ENCODE data around the gene FDX2. TPM values are rescaled to one million over a fixed set of nuclear protein-coding genes. Genes with fewer than 3 reads are reported as not detected.

The FDX2 gene
- total RNA-seq, 1 experiment from 2014 or later = 64.5 TPM

DNA sequence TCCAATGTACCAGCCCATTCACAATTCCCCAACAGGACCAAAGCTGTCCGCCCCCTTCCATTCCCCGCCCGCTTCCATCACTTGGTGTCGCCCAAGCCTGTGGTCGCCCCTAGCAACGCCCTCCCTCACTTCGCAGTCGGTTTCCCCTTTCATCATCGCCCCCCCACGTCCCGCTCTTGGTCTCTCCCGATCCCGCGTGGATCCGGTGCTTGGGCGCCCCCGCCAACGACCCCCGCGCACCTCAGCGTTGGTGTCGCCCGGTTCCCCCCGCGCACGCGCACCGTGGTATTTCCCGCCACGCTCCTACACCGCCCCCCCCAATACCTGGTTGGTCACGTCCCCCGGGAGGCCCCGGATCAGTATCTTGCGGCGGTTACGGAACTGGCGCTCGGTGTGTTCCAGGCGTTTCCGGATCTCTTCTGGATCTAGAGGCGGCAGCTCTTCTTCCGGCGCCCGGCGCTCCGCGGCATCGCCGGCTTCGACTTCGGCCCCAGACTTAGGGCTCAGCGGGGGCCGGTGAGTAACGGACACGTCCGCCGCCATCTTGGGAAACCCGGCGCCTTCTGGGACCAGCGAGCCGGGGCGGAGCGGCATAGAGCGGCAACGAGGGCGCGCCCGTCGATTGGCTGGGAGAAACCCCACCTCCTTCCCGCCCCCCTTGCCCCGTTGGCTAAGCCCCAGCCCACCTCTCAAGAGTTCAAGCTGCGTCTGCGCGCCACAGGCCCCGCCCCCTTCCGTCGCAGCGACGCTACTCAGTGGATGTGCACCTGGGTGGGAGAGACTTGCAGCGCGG is 17.3 kb upstream of the FDX2 start, which contains the start of gene RAVER1:
TSS of gene RAVER1 (minus strand) at position 565 of the 793 bp plus-strand sequence. CDS start at position 543, 22 bp downstream.
- DNase-seq (ENCODE audit: low read depth) = peak; percentile 96

DNA sequence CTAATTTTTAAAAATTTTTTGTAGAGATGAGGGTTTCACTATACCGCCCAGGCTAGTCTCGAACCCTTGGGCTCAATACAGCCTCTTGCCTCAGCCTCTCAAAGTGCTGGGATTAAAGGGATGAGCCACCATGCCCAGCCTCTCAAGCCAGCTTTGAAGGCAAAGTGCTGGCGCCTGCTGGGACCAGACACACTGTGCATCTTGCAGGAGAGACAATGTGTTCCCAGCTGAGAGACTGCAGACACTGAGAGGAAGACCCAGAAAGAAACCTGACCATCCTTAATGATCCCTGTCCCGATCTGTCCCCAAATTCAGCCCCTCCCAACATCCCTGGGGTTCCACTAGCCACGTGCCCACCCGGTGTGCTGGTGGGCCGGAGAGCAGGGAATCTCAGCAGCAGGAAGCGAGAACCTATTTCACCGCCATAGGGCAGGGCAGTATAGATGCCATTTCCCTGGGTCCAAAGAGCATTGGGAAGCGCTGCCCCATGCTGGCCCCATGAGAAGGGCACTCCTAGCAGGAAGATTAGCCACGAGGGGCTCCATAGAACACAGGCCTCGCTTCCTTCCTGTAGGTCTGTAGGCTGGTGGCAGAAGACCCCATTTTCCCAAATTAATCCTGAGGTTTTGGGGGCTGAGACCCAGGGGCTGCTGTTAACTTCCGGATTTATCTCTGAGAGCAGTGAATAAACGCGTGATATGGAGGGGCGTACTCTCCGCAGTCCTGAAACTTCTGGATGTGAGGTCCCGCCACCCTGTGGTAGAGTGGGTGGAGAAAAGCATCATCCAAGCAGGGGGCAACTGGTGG is 16.5 kb upstream of the FDX2 start:
- no peak for DNase-seq (ENCODE audit: low read depth)

DNA sequence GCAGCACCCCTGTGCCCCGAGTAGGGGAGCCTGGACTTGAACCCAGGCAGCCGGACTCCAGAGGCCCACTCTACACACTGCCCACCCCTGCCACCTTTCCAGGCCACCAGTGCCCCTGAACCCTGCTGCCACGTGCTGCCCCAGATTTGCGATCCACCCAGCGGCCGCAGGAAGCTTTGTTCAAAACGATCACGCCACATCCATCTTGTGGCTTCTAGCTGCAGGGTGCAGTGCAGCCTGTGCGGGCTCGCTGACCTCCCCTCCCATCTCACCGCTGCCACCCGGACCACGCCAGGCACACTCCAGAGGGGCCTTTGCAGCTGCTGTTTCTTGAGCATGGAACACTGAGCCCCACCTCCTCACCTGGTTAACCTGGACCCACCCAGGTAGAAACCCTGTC is 13.7 kb upstream of the FDX2 start:
- DNase-seq (ENCODE audit: low read depth) = no peak

DNA sequence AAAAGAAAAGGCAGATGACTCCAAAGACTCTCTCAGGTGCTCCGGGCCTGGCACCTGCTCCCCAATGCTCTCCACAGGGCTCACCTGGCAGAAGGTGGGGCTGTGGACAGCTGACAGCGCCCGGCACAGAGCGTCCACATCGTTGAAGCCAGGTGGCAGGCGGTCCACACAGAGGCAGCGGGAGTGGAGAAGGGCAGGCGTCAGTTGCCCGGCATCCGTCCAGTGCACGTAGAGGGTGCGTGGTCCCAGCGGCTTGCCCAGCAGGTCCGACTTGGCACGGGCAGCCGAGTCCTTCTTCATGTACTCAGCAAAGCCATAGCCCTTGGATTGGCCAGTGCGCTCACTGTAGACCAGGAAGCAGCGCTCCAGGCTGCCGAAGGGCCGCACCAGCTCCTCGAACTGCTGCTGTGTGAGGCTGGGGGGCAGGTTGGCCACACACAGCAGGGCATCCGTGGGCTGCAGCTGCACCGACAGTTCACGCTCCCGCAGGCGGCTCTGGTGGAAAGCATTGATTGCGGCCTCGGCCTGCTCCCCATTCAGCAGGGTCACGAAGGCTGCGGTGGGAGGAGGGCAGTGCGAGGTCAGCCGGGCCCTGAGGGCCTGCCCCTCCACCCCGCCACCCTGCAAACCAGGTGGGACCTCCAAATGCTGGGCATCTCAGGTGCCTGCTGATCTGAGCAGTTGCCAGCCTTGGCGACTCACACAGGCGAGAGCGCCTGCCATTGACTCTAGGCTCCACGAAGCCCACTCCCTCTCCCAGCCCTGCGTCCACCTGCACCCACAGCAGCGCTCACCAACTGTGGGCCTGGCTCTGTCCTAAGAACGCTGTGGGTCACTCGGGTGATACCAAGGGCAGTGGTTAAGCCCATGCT is 13.0 kb upstream of the FDX2 start:
- DNase-seq (ENCODE audit: low read depth) = no peak

DNA sequence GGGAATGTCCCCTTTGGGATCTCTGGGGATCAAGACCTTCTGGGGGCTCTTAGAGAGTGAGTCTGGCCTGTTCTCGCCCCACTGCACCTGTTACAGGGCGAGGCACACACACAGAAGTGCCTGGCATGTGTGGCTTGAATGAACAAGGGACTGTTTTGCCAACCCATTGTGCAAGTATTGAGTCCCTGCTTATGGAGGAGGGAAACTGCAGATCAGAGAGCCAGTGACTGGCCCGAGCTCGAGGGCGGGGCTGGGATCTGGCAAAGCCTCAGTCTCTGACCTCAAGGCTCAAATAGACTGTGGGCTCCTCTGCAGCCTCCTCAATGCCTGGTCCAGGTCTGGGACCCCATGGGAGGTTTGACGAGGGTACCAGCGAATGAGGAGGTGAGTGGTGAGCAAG is 12.0 kb upstream of the FDX2 start:
- DNase-seq (ENCODE audit: low read depth) = no peak

DNA sequence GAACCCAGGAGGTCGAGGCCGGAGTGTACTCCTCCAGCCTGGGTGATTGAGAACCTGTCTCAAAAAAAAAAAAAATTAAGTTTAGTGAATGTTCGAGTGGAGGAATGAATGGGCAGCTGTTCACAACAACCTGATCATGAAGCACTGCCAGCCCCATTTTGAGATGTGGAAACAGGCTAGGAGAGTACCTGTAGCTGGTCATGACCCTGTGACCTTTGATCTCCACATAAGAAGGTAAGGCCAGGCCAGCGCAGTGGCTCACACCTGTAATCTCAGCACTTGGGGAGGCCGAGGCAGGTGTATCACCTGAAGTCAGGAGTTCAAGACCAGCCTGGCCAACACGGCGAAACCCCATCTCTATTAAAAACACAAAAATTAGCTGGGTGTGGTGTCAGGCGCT is 9.9 kb upstream of the FDX2 start:
- no peak for DNase-seq (ENCODE audit: low read depth)

DNA sequence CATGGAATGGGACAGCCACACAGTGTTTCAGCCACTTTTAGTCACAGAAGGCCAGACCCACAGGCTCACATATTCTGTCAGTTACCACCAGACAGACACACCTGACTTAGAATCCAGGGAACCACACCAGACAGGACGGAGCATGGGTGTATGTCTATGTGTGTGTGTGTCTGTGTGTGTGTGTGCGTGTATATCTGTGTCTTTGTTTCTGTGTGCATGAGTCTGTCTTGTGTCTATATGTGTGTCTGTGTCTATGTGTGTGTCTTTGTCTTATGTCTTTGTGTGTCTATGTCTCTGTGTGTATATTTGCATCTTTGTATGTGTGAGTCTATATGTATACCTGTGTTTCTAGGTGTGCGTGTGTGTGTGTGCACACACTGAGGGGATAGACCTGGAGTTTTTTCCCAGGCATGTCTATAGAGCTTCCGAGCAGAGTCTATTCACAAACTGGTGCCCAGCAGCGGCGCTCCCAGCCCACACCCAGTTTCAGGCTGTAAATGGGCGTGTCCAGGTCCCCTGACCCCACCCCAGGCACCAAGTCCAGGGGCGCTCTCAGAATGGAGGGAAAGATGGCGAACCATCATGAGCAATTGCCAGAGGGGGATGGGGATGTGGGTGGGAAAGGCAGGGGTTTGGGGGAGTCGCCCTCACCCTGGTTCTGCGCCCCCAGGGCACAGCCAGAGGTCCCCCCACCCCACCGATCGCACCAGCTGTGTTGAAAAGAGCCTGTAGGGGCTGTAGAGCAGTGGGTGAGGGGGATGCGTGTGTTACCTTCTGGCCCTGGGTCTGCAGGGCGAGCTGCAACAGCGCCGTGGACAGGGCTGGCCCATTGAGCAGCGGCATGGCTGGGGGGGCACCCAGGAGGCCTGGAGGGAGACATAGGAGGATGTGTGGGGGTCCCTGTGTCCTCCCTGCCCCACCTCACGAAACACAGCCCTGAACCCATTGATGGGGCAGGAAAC is 6.3 kb upstream of the FDX2 start:
- DNase-seq (ENCODE audit: low read depth) = no peak

DNA sequence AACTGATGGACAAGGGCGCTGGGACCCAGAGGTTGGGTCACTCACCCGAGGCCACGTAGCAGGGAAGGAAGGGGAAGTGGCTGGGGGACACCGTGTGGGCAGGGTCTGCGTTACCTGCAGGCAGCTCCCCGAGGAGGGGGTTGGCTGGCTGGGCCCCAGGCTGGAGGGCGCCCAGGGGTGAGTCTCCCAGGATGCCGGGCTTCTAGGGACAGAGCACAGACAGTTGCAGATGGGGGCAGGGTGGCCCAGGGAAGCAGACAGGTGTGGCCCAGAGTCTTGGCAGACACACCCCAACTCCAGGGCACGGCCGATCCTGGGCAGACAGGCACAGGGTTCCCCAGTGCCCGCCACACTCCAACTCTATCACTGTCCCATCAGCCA is 5.6 kb upstream of the FDX2 start:
- no peak for DNase-seq (ENCODE audit: low read depth)

DNA sequence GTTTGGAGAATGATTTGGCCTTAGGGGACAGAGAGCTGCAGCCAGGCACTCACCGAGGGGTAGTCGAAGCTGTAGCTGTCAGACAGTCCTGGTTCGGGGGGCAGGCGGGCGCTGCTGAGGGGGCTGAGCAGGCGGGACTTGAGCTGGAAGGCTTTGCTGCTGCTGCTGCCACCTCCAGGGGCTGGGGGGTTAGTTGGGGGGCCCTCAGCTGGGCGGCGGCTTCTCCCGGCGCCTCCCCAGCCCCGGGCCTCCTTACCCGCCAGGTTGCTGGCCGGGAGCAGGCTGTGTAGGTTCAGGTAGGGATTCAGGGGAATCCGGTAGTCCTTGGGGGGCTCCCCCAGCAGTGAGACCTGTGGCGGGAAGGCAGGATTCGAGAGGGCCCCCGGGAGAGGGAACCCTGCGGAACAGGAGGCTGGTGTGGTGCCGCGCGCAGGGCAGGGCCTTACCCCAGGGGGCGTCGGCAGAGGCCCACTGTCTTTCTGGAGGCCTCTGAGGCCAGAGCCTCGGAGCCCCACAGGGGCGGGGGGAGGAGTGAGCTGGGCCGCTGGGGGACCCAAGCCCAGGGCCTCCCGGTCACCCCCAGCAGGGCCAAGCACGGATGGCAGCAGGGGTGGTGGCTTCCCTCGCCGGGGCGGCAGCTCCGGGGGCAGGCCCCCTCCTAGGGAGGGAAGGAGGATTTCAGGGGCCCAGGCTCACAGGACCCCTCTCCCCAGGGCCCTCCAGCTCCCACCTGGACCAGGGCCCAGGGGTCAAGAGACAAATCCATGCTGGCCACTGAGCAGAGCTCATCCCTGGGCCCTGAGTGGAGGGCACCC is 5.0 kb upstream of the FDX2 start:
- no peak for DNase-seq (ENCODE audit: low read depth)

DNA sequence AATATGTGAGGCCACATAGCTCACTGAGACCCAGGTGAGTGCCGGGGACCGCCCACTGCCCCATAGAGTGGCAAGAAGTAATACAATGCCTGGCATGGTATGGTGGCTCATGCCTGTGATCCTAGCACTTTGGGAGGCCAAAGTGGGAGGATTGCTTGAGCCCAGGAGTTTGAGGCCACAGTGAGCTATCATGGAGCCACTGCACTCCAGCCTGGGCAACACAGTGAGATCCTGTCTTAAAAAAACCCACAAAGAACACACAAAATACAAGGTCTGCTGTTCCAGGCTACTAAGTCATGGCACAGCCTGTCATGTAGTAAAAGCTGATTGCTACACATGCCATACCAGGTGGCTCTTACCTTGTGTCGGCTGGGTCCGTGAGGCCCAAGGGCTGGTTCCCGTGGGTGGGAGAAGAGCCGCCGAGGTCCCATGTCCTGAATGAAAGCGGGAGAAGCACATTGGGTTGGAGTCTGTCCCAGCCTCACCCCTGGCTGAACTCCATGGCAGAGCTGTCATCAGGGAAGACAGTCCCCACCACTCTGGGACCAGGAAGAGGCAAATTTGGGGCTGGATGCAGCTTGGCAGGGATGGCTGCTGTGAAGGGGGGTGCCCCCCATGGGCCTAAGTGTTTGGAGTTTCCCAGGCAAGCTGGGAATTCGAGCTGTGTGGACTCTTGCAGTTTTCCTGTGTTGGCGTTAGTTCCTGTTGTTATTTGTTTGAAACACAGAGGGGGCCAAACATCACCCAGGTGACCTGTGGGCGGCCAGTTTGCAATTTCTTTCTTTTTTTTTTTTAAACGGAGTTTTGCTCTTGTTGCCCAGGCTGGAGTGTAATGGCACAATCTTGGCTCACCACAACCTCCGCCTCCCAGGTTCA is 3.2 kb upstream of the FDX2 start:
- no peak for DNase-seq (ENCODE audit: low read depth)

DNA sequence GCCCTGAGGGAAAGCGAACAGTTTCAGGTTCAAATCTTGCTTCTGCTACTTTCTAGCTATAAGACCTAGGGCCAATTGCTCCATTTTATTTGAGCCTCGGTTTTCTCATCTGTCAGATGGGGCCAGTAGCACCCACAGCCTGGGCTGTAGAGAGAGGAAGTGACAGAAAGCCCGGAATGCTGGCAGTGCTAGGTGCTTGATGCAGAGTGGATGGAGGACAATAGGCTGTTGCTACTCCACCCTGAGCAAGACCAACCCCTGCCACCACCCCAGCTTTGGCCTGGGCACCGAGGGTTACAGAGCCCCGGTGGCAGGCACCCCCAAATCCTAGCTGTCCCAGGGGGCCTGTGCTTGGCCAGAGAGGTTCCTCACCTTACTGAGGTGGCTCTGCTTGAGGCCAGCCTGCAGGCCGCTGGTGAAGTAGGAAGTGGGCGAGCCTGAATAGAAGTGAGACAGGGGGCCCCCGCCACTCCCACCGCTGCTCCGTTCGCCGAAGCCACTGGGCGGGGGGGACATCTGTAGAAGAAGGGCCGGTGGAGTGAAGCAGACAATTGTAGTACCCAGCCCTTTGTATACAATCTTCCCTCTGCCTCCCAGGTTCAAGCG is 2.1 kb upstream of the FDX2 start:
- DNase-seq (ENCODE audit: low read depth) = no peak

DNA sequence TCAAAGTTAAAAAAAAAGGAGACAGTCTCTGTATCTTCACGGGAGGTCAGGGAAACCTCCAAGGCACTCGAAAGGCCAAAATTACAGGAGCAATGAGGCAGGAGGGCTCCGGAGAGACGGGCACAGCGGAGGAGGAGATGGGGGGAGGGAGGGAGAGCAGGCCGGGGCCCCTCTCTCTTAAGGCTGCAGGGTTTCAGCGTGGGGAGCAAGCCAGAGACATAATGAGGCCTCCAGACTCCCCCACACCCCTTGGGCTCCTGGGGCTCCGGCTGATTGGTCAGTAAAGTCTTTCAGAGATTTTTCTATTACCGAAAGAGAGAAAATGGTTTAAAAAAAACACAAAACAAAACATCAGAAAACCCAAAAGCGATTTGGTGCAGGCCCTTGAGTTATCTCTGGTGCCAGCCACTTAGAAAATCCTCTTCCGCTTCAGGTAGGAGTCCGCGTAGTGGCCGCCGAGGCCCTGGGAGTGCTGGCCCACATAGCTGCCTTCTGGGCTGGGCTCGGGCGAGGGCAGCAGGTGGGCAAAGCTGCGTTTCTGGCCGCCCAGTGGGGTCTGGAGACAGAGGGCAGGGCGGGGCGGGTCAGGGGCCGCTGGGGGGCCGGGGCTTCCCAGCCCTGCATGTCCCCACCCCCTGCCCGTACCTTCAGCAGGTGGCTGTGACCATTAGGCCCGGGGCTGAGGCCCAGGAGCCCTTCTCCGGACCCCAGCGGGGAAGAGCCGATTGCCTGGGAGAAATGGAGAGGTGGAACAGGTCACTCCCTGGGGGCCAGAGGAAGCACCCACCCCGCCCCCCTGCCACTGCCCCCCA is 1.4 kb upstream of the FDX2 start:
- no peak for DNase-seq (ENCODE audit: low read depth)

DNA sequence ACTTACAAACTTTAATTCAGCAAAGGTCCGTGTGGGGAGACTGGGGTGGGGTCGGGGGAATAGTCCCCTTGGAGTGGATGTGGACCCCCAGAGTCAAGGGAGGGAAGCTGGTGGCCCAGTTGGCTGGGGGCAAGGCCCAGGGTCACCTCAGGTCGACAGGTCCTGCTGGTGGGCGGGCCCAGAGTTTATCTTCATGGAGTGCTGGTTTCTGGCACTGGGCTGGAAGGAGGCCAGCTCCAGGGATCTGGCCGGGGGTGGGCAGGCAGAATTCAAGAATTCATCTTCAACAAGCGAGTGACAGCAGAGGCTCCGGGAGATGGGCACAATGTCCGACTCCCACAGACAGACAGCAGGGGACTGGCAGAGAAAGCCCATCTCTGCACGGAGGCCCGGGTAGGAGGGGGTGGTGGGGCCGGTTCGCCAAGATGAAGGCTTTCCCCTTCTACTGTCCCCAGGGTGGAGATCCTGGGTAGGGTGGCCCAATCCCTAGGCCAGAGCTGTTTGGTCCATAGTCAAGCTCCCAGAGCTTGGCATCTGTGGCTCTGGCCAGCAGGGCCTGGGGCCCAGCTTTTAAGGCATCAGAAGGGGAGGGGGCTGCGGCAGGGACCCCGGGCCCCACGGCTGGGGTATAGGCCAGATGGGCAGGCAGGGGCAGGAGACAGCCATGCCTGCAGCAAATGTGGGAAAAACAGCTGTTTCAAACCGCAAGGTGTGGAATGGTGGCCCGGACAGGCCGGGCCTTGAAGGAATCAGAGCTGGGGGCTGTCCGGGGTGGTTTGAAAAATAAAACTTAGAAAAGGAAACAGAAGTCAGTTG is 622 bp upstream of the FDX2 start:
- no peak for DNase-seq (ENCODE audit: low read depth)

DNA sequence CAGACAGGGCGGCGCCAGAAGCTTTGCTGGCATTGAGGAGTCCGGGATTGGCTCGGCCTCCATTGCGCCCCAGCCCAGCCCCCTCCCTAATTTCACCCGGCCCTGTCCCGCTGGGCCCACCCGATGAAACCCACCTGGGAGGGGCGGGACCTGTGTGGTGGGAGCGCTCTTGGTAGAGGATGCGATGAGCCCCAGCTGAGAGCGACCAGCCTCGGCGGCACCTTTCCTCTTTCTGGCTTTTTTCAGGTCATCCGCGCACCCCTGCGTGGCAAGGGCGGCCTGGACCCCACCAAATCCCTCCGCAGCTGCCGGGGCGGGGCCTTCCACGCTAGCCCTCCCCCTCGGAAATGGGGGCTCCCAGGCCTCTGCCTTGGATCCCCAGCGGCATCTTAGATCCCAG is 6.4 kb downstream of the FDX2 start, which contains the start of gene ZGLP1:
TSS of gene ZGLP1 (minus strand) at position 393 of the 400 bp plus-strand sequence.
- no peak for DNase-seq (ENCODE audit: low read depth)

DNA sequence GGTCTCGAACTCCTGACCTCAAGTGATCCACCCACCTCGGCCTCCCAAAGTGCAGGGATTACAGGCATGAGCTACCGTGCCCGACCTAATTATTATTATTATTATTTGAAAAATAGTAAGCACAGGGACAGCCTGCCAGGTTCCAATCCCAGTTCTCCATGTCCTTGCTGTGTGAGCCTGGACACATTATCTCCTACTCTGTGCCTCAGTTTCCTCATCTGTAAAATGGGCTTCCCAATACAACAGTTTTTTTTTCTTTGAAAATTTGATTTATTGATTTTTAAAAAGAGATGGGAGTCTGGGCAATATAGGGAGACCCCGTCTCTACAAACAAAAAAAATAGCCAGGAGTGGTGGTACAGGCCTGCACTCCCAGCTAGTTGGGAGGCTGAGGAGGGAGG is 9.5 kb downstream of the FDX2 start:
- no peak for DNase-seq (ENCODE audit: low read depth)

DNA sequence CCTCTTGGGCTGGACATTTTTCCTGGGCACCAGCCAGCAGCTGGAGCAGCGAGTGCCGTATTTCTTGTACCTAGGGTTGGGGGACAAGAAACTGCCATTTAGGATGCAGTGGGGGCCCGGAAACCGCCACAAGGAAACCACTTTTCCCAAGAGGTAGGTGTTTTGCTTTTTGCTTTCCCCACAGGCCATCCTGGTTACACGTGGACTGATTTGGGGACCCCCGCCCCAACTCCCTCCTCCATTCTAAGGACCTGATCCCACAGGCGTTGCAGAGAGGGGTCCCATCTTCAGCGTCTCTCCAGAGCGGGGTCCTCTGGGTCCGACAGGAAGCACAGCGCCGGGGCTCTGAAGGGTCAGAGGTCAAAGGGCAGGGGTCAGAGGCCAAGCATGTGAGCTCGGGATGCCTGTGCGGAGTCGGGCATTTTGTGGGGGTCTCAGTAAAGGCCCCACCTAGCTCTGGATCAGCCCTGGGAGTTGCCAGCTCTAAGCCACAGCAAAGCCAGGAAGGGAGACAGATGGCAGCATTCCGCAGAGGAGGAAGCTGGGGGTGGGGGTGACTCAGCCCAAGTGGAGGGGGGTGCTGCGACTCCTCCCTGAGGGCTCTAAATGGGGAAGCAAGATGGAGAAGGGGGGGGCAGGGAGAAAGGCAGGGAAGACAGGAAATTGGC is 10.5 kb downstream of the FDX2 start:
- DNase-seq (ENCODE audit: low read depth) = peak; percentile 72

All from LHCN-M2 (cell line).